ENCODE data around the gene VPS9D1.
"Not testable (repeated sequence)": the region's sequence is repeated elsewhere in the genome, so short reads cannot be mapped to it uniquely, and the experiment has no call there.

Gene VPS9D1

DNA sequence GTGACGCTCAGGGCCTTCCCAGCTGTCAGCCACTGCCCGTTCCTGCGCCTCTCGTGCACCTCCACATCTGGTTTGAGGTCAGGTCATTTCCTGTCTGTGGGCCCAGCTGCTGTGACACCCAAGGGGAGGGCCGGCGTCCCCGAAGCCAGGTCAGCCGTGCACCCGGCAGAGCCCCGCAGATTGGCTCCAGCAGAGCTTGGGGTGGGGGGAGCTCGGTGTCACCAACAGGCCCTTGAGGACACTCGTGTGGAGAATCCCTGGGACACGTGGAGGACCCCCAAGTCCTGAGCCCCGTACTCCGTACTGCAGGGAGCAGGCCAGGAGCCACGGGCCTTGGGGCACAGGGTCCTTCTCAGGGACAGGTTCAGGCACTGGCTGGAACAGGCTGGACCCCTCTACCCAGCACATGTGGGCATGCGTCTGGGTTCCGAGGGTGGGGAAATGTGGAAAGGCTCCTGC is 24.0 kb downstream of the VPS9D1 start:
- no peaks in the 10 kb centered on the region for H3K9me3 Mint-ChIP-seq
- H3K36me3 Mint-ChIP-seq (ENCODE audit: low read depth) = peaks cover 65% of the 10 kb centered on the region
- no peak overlapping the region for H3K4me3 Mint-ChIP-seq
- no peak overlapping the region for H3K27ac Mint-ChIP-seq
- H3K27me3 Mint-ChIP-seq = no peaks in the 10 kb centered on the region
- H3K4me1 Mint-ChIP-seq (ENCODE audit: low read depth) = peaks cover 29% of the 10 kb centered on the region
- DNase-seq = no peak

DNA sequence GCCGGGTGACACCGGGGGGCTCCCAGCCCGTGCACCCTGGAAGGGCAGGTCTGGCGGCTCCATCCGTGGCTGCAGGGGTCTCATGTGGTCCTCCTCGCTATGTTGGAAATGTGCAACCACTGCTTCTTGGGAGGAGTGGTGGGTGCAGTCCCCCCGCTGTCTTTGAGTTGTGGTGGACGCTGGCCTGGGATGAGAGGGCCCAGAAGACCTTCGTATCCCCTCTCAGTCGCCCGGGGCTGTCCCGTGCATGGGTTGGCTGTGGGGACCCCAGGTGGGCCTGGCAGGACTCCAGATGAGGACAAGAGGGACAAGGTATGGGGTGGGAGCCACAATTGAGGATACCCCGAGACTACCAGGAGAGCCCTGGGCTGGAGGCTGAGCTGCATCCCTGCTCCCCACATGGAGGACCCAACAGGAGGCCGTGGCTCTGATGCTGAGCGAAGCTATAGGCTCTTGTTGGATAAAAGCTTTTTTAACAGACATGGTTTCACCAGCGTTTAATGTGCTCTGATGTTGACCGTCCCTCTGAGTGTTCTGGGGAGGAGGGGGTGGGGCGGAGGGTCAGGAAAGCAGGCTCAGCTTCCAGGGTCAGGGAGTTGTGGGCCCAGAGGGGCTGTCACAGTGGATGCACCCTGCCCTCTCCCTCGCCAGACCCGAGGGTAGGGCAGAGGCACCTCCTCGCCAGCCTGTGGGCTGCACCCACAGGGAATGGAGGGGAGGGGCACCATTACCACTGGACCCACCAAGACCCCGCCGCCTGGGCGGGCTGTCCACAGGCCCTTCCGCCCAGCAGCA is 24.6 kb downstream of the VPS9D1 start:
- Mint-ChIP-seq H3K4me1 (ENCODE audit: low read depth) (peaks cover 28% of the 10 kb centered on the region), H3K27me3 (no peaks in the 10 kb centered on the region), H3K9me3 (no peaks in the 10 kb centered on the region), H3K27ac (no peak overlapping the region), H3K4me3 (no peak overlapping the region), H3K36me3 (ENCODE audit: low read depth) (peaks cover 71% of the 10 kb centered on the region)
- DNase-seq = no peak

DNA sequence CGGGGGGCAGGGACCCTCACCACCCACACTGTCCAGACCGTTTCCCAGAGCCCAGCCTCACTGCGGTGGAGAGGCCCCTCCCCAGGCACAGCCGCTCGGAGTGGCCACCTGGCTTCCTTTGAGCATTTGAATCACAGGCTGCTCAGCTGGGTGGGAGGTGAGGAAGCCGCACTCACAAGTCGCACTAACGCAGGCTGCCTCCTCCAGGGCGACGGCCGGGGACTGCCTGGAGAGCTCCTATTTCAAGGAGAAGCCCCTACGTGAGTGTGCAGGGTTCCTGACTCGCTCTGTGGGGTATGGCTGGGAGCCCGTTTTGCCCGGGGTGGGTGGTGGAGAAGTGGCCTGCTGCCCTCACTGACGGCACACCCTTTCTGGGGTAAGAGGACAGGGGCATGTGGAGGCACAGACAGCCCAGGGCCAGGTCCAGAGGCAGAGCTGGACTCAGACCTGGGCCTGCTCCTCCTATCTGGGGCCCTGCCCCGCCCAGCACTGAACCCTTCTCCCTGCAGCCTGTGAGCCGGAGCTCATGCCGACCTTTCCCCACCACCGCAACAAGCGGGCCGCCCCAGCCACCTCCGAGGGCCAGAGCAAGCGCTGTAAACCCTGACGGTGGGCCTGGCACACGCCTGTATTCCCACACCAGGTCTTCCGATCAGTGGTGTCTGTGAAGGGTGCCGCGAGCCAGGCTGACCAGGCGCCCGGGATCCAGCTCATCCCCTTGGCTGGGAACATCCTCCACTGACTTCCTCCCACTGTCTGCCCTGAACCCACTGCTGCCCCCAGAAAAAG is 25.4 kb downstream of the VPS9D1 start:
- no peaks in the 10 kb centered on the region for H3K9me3 Mint-ChIP-seq
- H3K36me3 Mint-ChIP-seq (ENCODE audit: low read depth) = peaks cover 78% of the 10 kb centered on the region
- H3K27me3 Mint-ChIP-seq = no peaks in the 10 kb centered on the region
- peak overlapping the region; percentile 22 for H3K27ac Mint-ChIP-seq
- no peak overlapping the region for H3K4me3 Mint-ChIP-seq
- no peak for DNase-seq
- H3K4me1 Mint-ChIP-seq (ENCODE audit: low read depth) = peaks cover 24% of the 10 kb centered on the region

DNA sequence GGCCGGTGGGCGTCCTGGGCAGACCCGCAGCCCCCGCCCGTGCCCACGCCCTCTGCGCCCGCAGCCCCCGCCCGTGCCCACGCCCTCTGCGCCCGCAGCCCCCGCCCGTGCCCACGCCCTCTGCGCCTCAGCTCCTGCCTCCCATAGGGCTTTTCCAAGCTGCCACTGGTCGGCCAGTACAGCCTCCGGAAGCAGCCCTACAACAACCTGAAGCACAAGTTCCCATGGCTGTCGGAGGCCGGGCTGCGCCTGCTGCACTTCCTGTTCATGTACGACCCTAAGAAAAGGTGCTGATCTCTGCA is 26.0 kb downstream of the VPS9D1 start:
- H3K9me3 Mint-ChIP-seq, H3K4me3 Mint-ChIP-seq: not testable (repeated sequence)

DNA sequence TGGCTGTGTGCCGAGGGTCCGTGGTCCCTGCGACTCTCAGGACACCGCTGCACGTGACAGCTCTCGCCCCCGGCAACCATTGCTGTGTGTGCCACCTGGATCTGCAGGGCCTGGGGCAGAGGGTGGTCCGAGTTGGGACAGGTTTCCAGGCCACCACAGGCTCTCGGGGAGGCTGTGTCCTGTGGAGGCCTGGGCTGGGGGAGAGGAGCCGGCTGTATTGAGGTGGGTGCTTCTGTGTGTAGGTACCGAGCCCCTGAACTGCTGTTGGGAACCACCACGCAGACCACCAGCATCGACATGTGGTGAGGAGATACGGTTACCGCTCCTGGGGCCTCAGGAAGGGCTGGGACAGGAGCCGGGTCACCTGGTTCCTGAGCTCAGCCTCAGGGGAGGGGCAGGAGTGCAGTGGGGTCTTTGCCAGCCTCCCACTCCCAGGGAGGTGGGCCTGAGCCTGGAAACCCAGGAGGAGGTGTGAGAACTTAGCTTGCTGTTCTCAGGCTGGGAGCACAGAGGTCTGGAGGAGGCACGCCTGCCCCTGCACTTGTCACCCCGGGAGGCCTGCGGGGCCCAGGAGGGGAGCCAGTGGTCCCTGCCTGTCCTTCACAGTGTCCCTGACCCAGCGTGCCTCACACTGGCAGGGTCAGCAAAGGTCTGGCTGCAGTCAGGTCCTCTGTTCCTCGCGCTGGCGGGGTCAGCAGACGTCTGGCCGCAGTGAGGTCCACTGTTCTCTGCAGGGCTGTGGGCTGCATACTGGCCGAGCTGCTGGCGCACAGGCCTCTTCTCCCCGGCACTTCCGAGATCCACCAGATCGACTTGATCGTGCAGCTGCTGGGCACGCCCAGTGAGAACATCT is 26.5 kb downstream of the VPS9D1 start:
- Mint-ChIP-seq H3K36me3 (ENCODE audit: low read depth) (peaks cover 82% of the 10 kb centered on the region), H3K27me3 (no peaks in the 10 kb centered on the region), H3K4me1 (ENCODE audit: low read depth) (peaks cover 16% of the 10 kb centered on the region), H3K27ac (no peak overlapping the region), H3K9me3 (no peaks in the 10 kb centered on the region), H3K4me3 (no peak overlapping the region)
- no peak for DNase-seq

More for the DNA sequence above, 26.0 kb downstream of the VPS9D1 start:
- H3K27me3 Mint-ChIP-seq, DNase-seq: not testable (repeated sequence)
- H3K36me3 Mint-ChIP-seq (ENCODE audit: low read depth) = peaks cover 80% of the 10 kb centered on the region
- peaks cover 19% of the 10 kb centered on the region for H3K4me1 Mint-ChIP-seq (ENCODE audit: low read depth)
- H3K27ac Mint-ChIP-seq = peak overlapping the region; percentile 18

DNA sequence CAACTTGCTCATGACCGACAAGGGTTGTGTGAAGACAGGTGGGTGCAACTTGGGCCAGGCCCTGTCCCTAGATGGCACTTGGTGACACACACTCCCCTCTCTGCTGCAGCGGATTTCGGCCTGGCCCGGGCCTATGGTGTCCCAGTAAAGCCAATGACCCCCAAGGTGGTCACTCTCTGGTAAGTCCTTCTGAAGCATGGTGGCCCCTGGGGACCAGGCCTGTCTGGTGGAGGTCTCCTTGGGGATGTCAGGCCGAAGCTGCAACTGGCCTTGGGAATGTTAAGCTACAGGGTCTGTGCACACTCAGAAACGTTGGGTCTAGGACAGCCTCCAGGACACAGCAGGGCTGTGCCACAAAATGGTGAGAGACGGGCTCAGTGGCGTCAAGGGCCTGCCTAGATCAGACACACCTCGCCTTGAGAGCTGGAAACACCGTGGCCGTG is 27.4 kb downstream of the VPS9D1 start:
- no peak for DNase-seq
- no peaks in the 10 kb centered on the region for H3K27me3 Mint-ChIP-seq
- H3K27ac Mint-ChIP-seq = peak overlapping the region; percentile 37
- no peak overlapping the region for H3K4me3 Mint-ChIP-seq
- H3K4me1 Mint-ChIP-seq (ENCODE audit: low read depth) = peaks cover 17% of the 10 kb centered on the region
- H3K36me3 Mint-ChIP-seq (ENCODE audit: low read depth) = peaks cover 83% of the 10 kb centered on the region
- H3K9me3 Mint-ChIP-seq = no peaks in the 10 kb centered on the region

DNA sequence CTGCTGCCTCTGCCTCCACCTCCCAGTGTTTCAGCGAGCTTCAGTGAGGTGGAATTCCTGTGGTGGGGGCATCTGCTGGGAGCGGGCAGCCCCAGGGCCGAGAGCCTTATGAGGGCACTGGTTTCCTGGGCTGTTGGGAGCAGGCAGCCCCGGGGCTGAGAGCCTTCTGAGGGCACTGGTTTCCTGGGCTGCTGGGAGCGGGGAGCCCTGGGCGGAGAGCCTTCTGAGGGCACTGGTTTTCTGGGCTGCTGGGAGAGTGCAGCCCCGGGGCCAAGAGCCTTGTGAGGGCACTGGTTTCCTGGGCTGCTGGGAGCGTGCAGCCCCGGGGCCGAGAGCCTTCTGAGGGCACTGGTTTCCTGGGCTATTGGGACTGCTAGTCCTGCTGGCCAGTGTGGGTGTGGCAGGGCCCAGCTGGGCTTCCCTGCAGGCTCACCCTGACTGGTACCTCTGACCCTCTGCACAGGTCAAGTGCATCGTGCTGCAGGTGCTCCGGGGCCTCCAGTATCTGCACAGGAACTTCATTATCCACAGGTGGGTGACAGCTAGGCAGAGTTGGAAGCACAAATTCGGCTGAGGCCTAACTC is 28.6 kb downstream of the VPS9D1 start:
- Mint-ChIP-seq H3K27me3 (no peaks in the 10 kb centered on the region), H3K36me3 (ENCODE audit: low read depth) (peaks cover 90% of the 10 kb centered on the region), H3K4me1 (ENCODE audit: low read depth) (peaks cover 27% of the 10 kb centered on the region), H3K9me3 (no peaks in the 10 kb centered on the region), H3K4me3 (no peak overlapping the region), H3K27ac (no peak overlapping the region)
- no peak for DNase-seq

DNA sequence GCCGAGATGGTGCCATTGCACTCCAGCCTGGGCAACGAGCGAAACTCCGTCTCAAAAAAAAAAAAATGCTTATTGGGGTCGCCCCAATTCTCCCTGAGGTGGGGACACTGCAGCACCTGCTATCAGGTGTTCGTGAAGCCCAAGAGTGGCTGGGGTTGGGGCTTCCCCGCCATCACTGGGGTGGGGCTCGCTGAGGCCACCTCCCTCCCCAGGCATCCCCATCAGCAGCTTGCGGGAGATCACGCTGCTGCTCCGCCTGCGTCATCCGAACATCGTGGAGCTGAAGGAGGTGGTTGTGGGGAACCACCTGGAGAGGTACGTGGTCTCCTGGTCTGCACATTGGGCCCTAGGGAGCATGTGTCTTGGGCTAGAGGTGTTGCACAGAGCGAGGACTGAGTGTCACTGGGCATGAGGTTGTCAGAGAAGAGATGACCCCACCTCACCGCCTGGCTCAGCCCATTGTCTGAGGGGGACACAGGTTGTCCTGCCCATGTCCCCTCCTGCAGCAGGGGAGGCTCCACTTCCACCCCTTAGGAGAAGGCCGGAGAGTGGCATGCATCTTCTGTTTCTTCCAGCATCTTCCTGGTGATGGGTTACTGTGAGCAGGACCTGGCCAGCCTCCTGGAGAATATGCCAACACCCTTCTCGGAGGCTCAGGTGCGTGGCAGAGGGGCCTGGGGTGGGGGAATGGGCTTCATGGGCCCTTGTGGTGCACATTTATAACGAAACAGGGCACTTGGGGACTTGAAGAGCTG is 29.3 kb downstream of the VPS9D1 start:
- Mint-ChIP-seq H3K4me3 (no peak overlapping the region), H3K9me3 (no peaks in the 10 kb centered on the region), H3K27ac (no peak overlapping the region), H3K36me3 (ENCODE audit: low read depth) (peaks cover 88% of the 10 kb centered on the region), H3K27me3 (no peaks in the 10 kb centered on the region), H3K4me1 (ENCODE audit: low read depth) (peaks cover 26% of the 10 kb centered on the region)
- DNase-seq = no peak

DNA sequence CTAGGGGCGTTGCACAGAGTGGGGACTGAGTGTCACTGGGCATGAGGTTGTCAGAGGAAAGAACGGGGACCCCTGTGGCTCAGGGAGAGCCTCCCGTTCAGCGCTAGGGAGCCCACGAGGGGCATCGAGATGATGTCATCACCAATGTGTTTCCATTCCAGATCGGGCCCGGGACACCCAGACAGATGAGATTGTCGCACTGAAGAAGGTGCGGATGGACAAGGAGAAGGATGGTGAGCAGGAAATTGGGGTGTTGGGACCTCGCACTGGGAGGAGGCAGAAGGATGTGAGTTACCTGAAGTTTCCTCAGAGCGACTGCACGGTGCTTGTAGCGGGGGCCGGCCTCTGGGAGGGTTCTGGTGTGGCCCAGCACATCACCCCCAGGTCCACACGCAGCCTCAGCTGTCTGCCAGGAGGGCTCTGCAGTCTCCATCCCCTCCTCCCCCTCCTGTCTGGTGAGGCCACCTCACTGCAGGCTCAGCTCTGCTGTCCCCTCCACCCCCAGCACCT is 30.3 kb downstream of the VPS9D1 start:
- Mint-ChIP-seq H3K4me3 (no peak overlapping the region), H3K27me3 (no peaks in the 10 kb centered on the region), H3K4me1 (ENCODE audit: low read depth) (peaks cover 23% of the 10 kb centered on the region), H3K27ac (no peak overlapping the region), H3K9me3 (no peaks in the 10 kb centered on the region), H3K36me3 (ENCODE audit: low read depth) (peaks cover 84% of the 10 kb centered on the region)
- DNase-seq = no peak

DNA sequence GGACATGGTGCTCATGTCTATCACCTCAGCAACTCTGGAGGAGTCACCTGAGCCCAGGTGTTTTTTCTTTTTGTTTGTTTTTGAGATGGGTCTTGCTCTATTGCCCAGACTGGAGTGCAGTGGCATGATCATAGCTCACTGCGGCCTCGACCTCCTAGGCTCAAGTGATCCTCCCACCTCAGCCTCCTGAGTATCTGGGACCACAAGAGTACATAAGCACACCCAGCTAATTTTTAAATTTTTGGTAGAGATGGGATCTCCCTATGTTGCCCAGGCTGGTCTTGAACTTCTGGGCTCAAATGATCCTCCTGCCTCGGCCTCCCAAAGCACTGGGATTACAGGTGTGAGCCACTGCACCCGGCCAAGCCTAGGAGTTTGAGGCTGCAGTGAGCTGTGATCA is 31.1 kb downstream of the VPS9D1 start:
- not testable (repeated sequence) for H3K27ac Mint-ChIP-seq, H3K4me3 Mint-ChIP-seq, H3K9me3 Mint-ChIP-seq, DNase-seq, H3K27me3 Mint-ChIP-seq
- peaks cover 81% of the 10 kb centered on the region for H3K36me3 Mint-ChIP-seq (ENCODE audit: low read depth)
- peaks cover 19% of the 10 kb centered on the region for H3K4me1 Mint-ChIP-seq (ENCODE audit: low read depth)

DNA sequence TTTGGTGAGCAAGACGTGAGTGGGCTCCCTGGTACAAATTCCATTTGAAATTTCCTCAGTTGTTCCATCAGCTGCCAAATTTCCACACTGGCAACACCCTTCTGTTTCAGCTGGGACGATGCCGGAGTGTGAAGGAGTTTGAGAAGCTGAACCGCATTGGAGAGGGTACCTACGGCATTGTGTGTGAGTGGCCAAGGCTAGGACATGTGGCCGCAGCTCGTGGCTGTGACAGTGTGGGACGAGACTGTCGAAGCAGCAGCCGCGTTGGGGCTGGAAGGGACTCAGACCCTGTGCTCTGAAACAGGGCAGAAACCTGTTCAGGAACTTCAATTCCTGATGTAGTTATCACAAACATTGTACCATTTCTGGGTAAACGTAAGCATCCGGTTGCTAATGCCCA is 31.6 kb downstream of the VPS9D1 start:
- Mint-ChIP-seq H3K4me3 (no peak overlapping the region), H3K36me3 (ENCODE audit: low read depth) (peaks cover 78% of the 10 kb centered on the region), H3K27me3 (no peaks in the 10 kb centered on the region), H3K9me3 (no peaks in the 10 kb centered on the region), H3K4me1 (ENCODE audit: low read depth) (peaks cover 19% of the 10 kb centered on the region), H3K27ac (peak overlapping the region; percentile 14)
- no peak for DNase-seq

DNA sequence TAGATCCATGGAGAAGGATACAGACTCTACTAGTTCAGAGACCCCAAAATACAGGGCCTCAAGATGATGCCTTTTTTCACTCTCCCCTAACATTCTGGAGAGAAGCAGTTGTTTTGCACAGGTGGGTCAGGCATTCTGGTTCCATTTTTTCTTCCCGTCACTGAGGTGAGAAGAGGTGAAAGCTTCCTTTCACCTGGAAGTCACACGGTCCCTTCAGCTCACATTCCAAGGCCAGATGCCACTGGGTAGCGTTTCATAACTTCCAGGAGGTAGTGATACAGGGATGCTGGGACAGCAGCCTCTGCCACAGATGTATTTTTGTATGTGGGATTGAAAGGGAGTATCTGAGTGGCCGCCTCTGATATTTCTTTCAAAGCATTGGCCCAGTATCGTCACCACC is 32.3 kb downstream of the VPS9D1 start:
- peaks cover 71% of the 10 kb centered on the region for H3K36me3 Mint-ChIP-seq (ENCODE audit: low read depth)
- no peak for DNase-seq
- no peaks in the 10 kb centered on the region for H3K9me3 Mint-ChIP-seq
- H3K27ac Mint-ChIP-seq = peak overlapping the region; percentile 61
- H3K4me3 Mint-ChIP-seq = peak overlapping the region; percentile 89
- H3K4me1 Mint-ChIP-seq (ENCODE audit: low read depth) = peaks cover 19% of the 10 kb centered on the region
- H3K27me3 Mint-ChIP-seq = no peaks in the 10 kb centered on the region

DNA sequence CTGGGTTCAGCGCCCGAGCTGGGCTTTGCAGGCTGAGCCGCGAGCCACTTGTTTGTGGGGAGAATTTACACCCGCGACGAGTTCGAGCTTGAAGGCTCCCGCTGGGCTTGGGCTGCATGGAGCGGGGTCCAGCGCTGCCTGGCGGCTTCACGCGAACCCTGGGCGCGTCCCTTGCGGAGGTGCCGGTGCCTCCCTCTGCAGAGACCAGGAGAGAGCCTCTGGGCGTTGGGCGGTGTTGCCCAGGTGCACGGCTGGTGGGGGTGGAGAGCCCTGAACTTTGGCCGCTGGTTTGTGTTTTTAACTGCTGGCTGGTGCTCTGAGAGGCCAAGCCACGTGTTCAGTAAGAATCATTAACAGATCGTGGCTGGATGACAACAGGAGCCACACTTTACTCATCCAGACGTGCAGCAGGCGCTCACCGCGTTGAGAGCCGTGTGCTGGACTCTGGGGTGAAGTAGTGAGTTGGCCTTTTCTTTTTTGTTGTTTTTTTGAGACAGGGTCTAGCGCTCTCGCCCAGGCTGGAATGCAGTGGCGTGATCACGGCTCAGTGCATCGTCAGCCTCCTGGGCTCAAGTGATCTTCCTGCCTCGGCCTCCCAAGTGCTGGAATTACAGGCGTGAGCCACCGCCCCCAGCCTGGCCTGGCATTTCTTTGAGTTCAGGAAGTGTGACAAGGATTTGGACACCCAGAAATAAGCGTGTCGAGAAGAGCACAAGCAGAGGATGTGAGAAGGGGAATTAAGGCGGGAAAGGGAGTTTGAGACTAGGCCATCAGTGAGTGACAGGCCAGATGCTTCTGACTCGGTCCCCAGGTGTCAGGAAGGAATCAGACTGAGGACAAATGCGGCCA is 33.4 kb downstream of the VPS9D1 start:
- peaks cover 60% of the 10 kb centered on the region for H3K36me3 Mint-ChIP-seq (ENCODE audit: low read depth)
- no peaks in the 10 kb centered on the region for H3K9me3 Mint-ChIP-seq
- H3K27ac Mint-ChIP-seq = peak overlapping the region; percentile 96
- H3K27me3 Mint-ChIP-seq = no peaks in the 10 kb centered on the region
- no peak for DNase-seq
- H3K4me1 Mint-ChIP-seq (ENCODE audit: low read depth) = peaks cover 19% of the 10 kb centered on the region
- peak overlapping the region; percentile 89 for H3K4me3 Mint-ChIP-seq
